ENCODE data around the gene QPCT.
"Not testable (repeated sequence)": the region's sequence is repeated elsewhere in the genome, so short reads cannot be mapped to it uniquely, and the experiment has no call there.

Gene QPCT

GRCh38 chr2:37344453-37345361, at the start of gene QPCT:
Gene QPCT, plus strand, starts transcription at chr2:37344630. Its CDS starts 102 bp downstream, at chr2:37344732.
- peak; percentile 85 for DNase-seq

DNA sequence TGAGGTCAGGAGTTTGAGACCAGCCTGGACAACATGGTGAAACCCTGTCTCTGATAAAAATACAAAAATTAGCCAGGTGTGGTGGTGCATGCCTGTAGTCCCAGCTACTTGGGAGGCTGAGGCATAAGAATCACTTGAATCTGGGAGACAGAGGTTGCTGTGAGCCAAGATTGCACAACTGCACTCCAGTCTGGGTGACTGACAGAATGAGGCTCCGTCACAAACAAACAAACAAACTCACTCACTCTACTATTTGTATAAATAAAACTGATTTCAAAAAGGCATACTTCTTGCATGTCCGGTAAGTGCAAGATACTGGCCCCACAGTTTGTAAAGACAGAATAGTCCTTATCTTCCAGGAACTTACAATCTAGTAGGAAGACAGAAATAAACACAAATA, 49.6 kb upstream of the QPCT start:
- DNase-seq, result not testable (repeated sequence)

GRCh38 chr2:37295469-37296073, 48.9 kb upstream of the QPCT start:
- no peak for DNase-seq

GRCh38 chr2:37297632-37298031, 46.8 kb upstream of the QPCT start:
- DNase-seq, result no peak

DNA sequence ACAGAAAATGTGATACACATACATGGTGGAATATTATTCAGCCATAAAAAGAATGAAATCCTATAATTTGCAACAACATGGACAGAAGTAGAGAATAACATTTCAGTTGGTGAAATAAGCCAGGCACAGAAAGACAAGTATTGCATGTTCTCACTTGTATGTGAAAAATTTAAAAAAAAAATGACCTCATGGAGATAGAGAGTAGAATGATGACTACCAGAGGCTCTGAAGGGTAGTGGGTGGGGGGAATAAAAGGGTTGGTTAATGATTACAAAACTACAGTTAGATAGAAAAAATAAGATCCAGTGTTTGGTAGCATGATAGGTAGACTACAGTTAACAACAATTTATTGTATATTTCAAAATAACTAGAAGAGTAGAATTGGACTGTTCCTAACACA, 44.3 kb upstream of the QPCT start:
- DNase-seq, result no peak

DNA sequence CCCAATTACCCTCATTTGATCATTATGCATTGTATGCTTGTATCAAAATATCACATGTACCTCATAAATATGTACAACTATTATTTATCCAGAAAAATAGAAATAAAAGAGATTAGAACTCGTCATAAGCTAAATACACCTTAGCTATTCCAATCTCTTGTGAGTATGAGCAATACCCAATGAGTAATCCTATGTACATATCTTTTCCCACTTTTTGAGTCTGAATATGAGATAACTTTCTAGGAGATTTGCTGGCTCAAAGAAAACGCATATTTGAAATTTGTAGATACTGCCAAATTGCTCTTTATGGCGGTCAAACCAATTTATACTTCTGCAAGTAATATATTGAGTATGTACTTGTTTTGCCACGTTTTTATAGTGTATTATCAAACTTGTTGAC, 43.9 kb upstream of the QPCT start:
- DNase-seq, result no peak

DNA sequence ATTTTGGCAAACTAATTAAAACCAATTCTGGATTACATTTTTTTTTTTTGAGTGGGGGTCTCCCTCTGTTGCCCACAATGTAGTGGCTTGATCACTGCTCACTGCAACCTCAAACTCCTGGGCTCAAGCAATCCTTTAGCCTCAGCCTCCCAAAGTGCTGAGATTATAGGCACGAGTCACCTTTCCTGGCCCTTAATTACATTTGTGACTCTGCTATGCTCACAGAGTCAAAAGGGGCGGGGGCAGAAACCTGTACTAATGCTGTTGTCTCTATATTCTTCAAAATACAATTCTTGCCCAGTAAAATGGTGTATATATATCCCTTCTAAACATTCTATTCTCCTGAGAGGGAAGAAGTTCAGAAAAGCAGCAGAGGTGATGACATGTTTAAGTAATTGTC, 43.0 kb upstream of the QPCT start:
- DNase-seq, result no peak

- no peak for DNase-seq
Measured at GRCh38 chr2:37302701-37303252, 41.7 kb upstream of the QPCT start.

DNA sequence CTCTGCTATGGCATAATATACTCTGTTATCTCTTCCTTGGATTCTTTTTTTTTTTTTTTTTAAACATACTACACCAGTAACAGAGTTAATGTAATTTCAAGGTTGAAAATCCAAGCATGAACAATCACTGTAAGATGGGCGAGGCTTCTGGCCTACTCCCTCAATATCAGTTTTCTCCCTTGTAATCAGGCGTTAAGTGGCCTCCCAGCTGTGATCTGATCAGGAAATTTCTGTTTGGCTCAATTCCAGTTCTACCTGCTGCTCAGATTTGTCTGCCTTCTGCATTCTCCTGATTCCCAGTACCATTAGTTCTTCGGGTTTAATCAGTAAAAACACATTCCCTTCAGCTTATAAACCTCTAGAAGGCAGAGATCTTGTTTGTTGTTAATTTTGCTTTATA, 38.4 kb upstream of the QPCT start:
- no peak for DNase-seq

DNA sequence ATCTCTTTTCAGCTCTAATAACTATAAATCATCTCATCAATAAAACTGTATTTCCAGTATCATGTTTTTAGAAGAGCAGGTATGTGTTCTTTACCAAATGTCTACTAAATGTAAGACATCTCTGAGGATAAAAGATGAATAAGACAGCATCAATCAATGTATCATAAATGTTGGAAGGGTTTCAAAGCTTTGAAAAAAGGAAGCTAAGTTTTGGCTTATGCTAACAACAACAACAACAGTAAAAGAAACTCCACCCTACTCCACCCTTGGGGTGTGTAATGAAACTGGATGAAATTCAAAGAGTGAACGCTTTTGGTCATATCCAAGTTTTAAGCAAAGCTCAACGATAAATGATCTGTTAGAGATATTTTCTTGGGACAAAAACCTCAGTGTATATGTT, 36.9 kb upstream of the QPCT start:
- DNase-seq, result no peak

- no peak for DNase-seq
Measured at GRCh38 chr2:37315364-37315763, 29.1 kb upstream of the QPCT start.

GRCh38 chr2:37316181-37316580, 28.2 kb upstream of the QPCT start:
- DNase-seq, result no peak

DNA sequence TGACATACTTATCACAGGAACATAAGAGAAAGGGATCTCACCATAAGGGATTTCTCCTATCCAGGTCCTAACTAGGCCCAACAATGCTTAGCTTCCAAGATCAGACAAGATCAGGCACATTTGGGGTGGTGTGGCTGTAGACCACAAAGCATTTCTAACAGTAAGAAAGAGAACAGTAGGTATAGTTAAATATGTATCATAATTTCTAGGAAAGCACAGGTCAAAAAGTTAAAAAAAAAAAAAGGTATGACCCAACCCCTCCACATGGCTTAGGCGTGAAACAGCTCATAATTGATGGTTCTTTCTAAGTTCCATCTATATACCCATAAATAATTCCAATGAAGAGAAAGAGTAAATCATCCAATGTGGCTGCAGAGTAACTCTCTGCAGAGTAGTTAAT, 26.7 kb upstream of the QPCT start:
- no peak for DNase-seq

DNA sequence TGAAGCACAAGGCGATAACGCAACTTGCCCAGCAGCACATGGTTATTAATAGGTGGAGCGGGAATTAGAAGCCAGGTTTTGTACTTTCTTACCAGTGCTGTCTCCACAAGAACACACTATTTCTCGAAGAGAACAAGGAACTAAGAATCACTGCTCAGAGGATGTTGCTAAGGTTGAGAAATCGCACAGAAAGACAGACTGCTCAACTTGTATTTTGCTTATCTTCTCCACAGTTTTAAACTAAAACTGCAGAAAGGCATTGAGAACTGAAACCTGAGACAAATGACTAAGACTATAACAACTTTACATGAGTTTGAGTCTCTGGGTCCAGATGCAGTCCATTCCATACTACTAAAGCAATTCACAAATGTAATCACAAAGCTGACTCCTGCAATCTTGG, 26.0 kb upstream of the QPCT start:
- DNase-seq, result no peak

GRCh38 chr2:37319754-37320609, 24.4 kb upstream of the QPCT start:
- no peak for DNase-seq

DNA sequence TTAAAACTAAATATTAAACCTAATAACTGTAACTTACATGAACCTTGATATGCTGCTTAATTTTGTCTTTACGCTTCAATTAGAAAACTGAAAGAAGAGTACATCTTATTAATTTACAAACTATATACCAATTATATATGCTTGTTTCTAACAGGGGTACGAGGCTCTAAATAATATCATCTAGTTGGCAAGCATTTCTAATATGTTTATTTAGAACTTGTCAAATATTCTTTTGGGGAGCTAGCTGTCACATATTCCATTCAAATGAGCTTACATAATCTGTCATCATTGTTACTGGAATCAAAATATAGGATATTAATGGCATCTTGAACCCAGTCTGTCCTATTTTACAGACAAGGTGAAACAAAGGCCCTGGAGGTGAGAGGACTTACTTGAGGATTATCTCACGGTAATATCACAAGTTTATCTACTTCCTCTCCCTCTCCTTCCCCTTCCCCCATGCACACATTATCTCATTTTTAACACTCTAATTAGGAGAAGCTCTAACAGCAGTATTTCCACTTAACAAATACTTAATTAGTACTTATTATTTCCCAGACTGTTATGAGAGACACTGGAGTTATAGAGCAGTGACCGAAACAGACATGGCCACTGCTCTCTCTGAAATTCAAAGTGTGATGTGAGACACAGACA, 23.3 kb upstream of the QPCT start:
- no peak for DNase-seq

GRCh38 chr2:37322368-37322767, 22.1 kb upstream of the QPCT start:
- no peak for DNase-seq

DNA sequence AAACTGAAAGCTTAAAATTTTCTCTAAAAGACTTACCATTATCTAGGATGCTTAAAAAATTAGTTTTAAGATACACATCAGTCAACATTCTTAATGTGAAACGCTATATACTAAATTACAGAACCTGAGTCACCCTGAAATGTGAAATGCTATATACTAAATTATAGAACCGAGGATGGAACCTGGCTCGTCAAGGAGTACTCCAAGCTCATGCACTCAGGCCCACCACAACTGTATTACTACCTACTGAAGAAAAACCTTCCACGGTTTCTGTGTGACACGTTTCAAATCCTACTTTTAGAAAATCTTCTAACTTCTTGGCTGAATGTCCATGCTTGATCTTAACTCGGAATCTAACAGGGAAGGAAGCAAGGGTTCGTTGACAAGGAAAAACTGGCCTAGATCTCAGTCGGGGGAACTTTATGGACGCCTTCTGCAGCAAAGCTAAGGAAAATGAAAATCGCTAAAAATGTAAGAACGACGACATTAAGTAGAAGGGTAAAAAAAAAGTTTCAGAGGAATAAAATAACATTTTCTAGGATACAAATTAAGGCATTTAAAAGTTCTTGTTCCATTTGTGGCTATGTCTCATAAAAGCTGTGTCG, 21.2 kb upstream of the QPCT start:
- DNase-seq, result no peak

DNA sequence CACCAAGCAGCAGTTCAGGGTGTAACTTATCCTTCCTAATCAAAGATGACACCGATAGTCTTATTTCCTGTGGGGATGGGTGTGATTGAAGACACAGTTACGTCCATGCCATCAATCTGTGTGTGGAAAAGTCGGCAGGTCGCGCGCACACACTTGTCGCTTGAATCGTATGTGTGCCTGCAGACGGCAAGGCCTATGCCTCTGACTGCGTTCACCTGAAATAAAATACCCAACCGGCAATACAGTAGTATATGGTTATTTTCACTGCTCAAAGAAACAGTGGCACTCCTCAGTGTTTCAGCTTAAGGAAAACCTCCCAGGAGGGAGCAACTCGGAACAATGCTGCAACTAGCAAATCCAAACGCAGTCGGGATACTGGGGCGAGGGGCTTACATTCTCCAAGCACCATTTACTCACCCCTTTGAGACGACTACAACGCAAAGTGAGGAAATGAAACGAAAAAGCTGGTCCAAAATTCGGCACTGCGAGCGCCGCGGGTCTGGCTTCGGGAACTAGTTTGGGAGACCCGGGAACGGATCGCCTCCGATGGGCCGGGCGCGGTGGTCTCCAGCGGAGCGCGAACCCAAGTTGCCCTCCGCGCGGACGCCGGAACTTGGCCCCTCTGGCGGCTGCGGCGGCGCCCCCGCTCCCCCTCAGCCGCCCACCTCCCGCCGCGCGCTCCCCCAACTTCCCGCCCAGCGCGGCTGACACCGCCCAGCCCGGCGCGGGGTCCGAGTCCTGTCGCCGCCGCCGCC, 20.5 kb upstream of the QPCT start:
- DNase-seq, result peak; percentile 39

DNA sequence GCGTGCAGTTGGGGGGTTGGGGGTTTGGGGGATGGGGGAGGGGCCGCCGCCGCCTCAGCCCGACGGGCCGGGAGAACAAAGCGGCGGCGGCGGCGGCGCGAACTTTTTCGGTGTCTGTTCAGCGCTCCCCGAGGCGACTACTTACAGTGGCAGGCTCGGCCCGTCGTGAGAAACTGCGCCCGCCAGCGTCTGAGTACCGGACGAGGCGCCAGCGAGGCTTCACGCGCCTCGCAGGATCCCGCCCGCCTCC, 20.0 kb upstream of the QPCT start:
- DNase-seq, result peak; percentile 82

- DNase-seq, result peak; percentile 53
Measured at GRCh38 chr2:37324786-37325624, 19.4 kb upstream of the QPCT start, which contains the start of gene PRKD3. Gene PRKD3, minus strand, starts transcription at chr2:37324833. Its CDS starts 8,309 bp downstream, at chr2:37316524.

Measured in CD4-positive, alpha-beta T cell treated with Interferon gamma for 1 hour (primary cell).